ENCODE data around the gene HLA-DOB. TPM values are rescaled to one million over a fixed set of nuclear protein-coding genes. Genes with fewer than 3 reads are reported as not detected.

Gene HLA-DOB
- total and polyA plus RNA-seq, 3 experiments from 2014 or later = 0.62 to 0.97 (median 0.77) TPM

DNA sequence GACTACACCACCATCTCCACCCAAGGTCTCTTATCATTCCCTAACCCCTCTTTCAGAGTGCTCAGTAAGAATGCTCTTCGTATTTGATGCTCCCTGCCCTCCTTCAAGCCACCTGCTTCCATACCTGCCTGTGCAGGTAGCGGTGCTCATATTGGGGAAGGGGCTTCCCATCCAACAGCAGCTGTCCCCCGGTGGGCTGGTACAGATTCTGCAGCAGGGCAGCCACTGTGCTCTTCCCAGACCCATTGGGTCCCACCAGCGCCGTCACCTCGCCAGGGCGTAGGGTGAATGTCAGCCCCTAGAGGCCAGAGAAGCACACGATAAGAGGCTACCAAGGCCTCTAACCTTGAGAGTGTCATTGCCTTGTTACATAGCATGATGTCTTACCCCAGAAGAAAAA is 31.0 kb upstream of the HLA-DOB start:
- no peak overlapping the region for H3K27ac ChIP-seq (ENCODE audit: low read depth, low read length)
- no peaks in the 10 kb centered on the region for H3K27me3 ChIP-seq (ENCODE audit: insufficient read depth, low read length, poor library complexity, severe bottlenecking)
- CTCF ChIA-PET = interaction anchor here (1.0 kb wide), 1 partner anchor 9 kb away, joined by 4 read pairs; the partner anchor contains the start of gene TAP2
- Mint-ChIP-seq H3K4me3 (peak overlapping the region; percentile 56 to 99 (median 77)), H3K27ac (peak overlapping the region; percentile 52 to 100 (median 98)), H3K36me3 (peaks cover 53 to 97% (median 58%) of the 10 kb centered on the region in 3 donors), H3K27me3 (peaks cover 0 to 1% of the 10 kb centered on the region in 2 donors), H3K4me1 (peaks cover 73 to 78% (median 77%) of the 10 kb centered on the region in 3 donors), H3K9me3 (no peaks in the 10 kb centered on the region)
- H3K4me3 ChIP-seq (ENCODE audit: low read length) = peak overlapping the region; percentile 6
- H3K9me3 ChIP-seq (ENCODE audit: low read length) = no peaks in the 10 kb centered on the region
- peaks cover 72% of the 10 kb centered on the region for H3K4me1 ChIP-seq (ENCODE audit: insufficient read depth, low read length)
- DNase-seq = no peak
- peaks cover 62% of the 10 kb centered on the region for H3K36me3 ChIP-seq (ENCODE audit: insufficient read depth, low read length)
- POLR2A ChIA-PET = no interaction called here

DNA sequence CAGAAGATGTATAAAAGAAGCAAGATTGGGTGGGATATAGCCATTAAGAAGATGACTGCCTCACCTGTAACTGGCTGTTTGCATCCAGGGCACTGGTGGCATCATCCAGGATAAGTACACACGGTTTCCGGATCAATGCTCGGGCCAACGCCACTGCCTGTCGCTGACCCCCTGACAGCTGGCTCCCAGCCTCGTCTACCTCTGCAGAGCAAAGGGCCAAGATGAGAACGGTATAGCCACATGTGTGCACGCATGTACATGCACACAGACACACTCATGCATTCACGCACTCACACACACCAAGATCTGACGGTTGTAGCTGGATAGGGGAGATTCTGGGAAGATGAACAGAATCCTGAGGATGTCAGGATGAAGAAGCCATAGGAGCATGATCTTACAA is 30.2 kb upstream of the HLA-DOB start:
- H3K36me3 ChIP-seq (ENCODE audit: insufficient read depth, low read length) = peaks cover 68% of the 10 kb centered on the region
- Mint-ChIP-seq H3K27ac (peak overlapping the region; percentile 52 to 100 (median 98)), H3K9me3 (no peaks in the 10 kb centered on the region), H3K27me3 (peaks cover 0 to 3% of the 10 kb centered on the region in 2 donors), H3K36me3 (peaks cover 53 to 97% (median 61%) of the 10 kb centered on the region in 3 donors), H3K4me1 (peaks cover 73 to 82% (median 80%) of the 10 kb centered on the region in 3 donors), H3K4me3 (peak overlapping the region; percentile 56 to 99 (median 77))
- H3K9me3 ChIP-seq (ENCODE audit: low read length) = no peaks in the 10 kb centered on the region
- H3K27me3 ChIP-seq (ENCODE audit: insufficient read depth, low read length, poor library complexity, severe bottlenecking) = no peaks in the 10 kb centered on the region
- peak overlapping the region; percentile 20 for H3K4me3 ChIP-seq (ENCODE audit: low read length)
- H3K27ac ChIP-seq (ENCODE audit: low read depth, low read length) = no peak overlapping the region
- DNase-seq = no peak
- ChIA-PET CTCF (interaction anchor here (1.0 to 10.6 kb wide), 5 partner anchors 7 to 122 kb away, joined by 4 to 190 read pairs (median 10); partner anchors contain the start of genes BRD2, PSMB9, TAP1 and TAP2), POLR2A (interaction anchor here (3.4 to 10.1 kb wide), 2 partner anchors 8 to 125 kb away, joined by 85 to 350 read pairs; partner anchors contain the start of genes PSMB9 and TAP1)
- peaks cover 76% of the 10 kb centered on the region for H3K4me1 ChIP-seq (ENCODE audit: insufficient read depth, low read length)

DNA sequence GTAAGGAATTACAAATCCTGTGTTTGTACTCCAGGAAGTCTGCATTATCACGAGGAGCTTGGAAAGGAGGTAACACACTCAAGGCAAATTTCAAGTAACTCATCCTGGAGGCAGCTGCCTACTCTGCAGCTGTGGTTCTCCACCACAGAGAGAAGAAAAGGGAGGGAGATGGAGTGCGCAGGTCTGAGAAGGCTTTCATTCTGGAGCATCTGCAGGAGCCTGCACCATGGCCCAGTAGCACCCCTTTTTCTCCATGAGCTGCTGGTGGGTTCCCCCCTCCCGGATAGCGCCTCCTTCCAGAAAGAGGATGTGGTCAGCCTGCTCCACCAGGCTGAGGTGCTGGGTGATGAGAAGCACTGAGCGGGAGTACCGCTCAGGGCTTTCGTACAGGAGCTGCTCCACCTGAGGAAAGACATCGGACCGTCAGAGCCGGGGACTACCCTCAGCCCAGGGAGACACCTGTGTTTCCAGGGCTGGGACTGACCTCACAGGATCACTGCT is 28.6 kb upstream of the HLA-DOB start:
- peaks cover 76% of the 10 kb centered on the region for H3K4me1 ChIP-seq (ENCODE audit: insufficient read depth, low read length)
- H3K36me3 ChIP-seq (ENCODE audit: insufficient read depth, low read length) = peaks cover 64% of the 10 kb centered on the region
- no peaks in the 10 kb centered on the region for H3K9me3 ChIP-seq (ENCODE audit: low read length)
- H3K4me3 Mint-ChIP-seq = peak overlapping the region; percentile 94 to 99 (median 97)
- ChIA-PET CTCF (interaction anchor here (1.1 to 10.6 kb wide), 12 partner anchors 9 to 432 kb away, joined by 3 to 190 read pairs (median 8); partner anchors contain the start of genes B3GALT4, BRD2, HLA-DMA and PSMB9), POLR2A (interaction anchor here (0.9 to 10.1 kb wide), 6 partner anchors 10 to 174 kb away, joined by 3 to 350 read pairs (median 12); partner anchors contain the start of genes PSMB9 and TAP1)
- peak in 4 of 5 donors; percentile 34 to 66 (median 54) for DNase-seq
- peaks cover 54 to 97% (median 56%) of the 10 kb centered on the region in 3 donors for H3K36me3 Mint-ChIP-seq
- peak overlapping the region; percentile 99 for H3K4me3 ChIP-seq (ENCODE audit: low read length)
- H3K27me3 Mint-ChIP-seq = peaks cover 0 to 3% of the 10 kb centered on the region in 2 donors
- H3K9me3 Mint-ChIP-seq = no peaks in the 10 kb centered on the region
- H3K27ac ChIP-seq (ENCODE audit: low read depth, low read length) = peak overlapping the region; percentile 99
- peak overlapping the region; percentile 96 to 100 (median 100) for H3K27ac Mint-ChIP-seq
- H3K27me3 ChIP-seq (ENCODE audit: insufficient read depth, low read length, poor library complexity, severe bottlenecking) = no peaks in the 10 kb centered on the region
- peaks cover 73 to 82% (median 80%) of the 10 kb centered on the region in 3 donors for H3K4me1 Mint-ChIP-seq

DNA sequence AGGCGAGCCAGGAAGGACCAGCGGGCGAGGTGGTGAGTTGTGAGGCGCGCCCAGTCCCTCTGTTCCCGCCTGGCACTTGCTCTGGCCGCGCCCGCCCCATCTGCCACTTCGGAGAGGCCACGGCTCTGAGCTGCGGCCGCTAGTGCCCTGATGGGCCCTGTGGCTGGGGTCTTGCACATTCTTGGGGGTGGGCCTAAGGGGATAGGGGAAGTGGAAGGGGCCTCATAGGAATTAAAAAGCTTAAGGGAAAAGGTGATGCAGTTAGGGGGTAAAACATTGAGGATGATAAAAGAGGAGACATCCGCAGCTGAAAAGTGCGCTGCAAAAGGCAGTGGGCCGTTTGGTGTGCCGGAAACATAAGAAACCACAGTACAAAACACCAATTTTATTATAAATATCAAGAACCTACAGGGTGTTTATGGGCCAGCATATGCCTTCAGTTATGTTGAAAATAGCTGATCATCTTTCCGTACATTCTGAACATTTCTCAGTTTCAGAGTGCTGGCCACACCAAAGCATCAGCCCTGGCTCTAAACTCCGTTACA is 28.1 kb upstream of the HLA-DOB start:
- Mint-ChIP-seq H3K36me3 (peaks cover 51 to 97% (median 57%) of the 10 kb centered on the region in 3 donors), H3K27me3 (peaks cover 0 to 3% of the 10 kb centered on the region in 2 donors), H3K9me3 (no peaks in the 10 kb centered on the region), H3K4me1 (peaks cover 73 to 82% (median 80%) of the 10 kb centered on the region in 3 donors), H3K4me3 (peak overlapping the region; percentile 94 to 99 (median 97)), H3K27ac (peak overlapping the region; percentile 96 to 100 (median 100))
- Histone ChIP-seq H3K4me1 (ENCODE audit: insufficient read depth, low read length) (peaks cover 76% of the 10 kb centered on the region), H3K36me3 (ENCODE audit: insufficient read depth, low read length) (peaks cover 59% of the 10 kb centered on the region), H3K27me3 (ENCODE audit: insufficient read depth, low read length, poor library complexity, severe bottlenecking) (no peaks in the 10 kb centered on the region), H3K4me3 (ENCODE audit: low read length) (peak overlapping the region; percentile 99), H3K27ac (ENCODE audit: low read depth, low read length) (peak overlapping the region; percentile 99), H3K9me3 (ENCODE audit: low read length) (no peaks in the 10 kb centered on the region)
- ChIA-PET CTCF (interaction anchor here (0.6 to 10.6 kb wide), 13 partner anchors 10 to 432 kb away, joined by 3 to 190 read pairs (median 8); partner anchors contain the start of genes B3GALT4, BRD2, HLA-DMA and PSMB9), POLR2A (interaction anchor here (0.5 to 10.1 kb wide), 11 partner anchors 10 to 1382 kb away, joined by 3 to 350 read pairs (median 4); partner anchors contain the start of genes BRD2, HLA-DPB1, PSMB9 and TAP1)
- DNase-seq = no peak

DNA sequence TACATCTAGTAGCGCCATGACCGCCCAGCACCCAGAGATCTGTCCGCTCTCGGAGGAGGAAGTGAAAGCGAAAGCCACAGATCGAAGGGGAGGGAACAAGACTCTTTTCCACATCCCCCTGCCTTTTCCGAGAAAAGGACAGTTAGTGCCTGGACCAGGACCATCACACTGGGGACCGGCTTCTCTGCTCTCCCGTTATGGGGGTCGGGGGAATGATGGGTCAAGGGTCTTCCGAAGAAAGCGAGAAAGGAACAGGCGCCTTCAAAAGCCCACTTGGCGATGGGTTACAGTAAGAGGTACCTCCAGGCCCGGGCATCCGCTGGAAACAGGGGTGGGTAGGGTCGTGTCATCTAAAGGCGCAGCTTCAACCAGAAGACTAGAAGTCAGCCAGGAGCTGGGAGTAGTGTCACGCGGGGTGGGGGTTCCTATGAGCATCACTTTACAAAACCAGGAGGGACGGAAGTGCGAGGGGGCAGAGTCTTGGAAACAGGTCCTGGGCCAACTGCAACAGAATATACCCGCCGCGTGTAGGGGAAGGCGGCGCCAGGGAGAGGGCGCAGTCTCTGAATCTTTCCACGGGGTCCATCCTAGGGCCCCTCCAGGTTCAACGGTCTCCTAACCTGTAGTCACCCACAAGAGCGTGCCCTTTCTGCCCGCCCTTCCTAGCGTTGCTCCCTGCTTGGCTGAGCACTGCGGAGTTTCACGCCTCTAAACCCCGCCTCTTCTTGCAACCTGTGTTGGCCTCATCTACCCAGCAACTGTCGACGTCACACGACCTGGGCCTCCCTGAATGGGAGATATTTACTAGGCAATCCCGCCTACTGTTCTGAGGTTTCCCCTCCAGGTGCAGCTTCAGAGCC is 27.4 kb upstream of the HLA-DOB start, which contains the start of gene PSMB8:
Gene PSMB8, minus strand, starts transcription at position 69 of the 860 bp plus-strand sequence. Its CDS starts 51 bp downstream, at position 18.
- H3K27me3 ChIP-seq (ENCODE audit: insufficient read depth, low read length, poor library complexity, severe bottlenecking) = no peaks in the 10 kb centered on the region
- peaks cover 56% of the 10 kb centered on the region for H3K36me3 ChIP-seq (ENCODE audit: insufficient read depth, low read length)
- ChIA-PET CTCF (interaction anchor here (0.6 to 10.6 kb wide), 11 partner anchors 10 to 433 kb away, joined by 3 to 190 read pairs (median 9); partner anchors contain the start of genes B3GALT4, BRD2, HLA-DMA and PSMB9), POLR2A (interaction anchor here (0.5 to 10.1 kb wide), 10 partner anchors 11 to 1382 kb away, joined by 3 to 350 read pairs (median 3); partner anchors contain the start of genes BRD2, HLA-DPB1, PSMB9 and TAP1)
- Mint-ChIP-seq H3K36me3 (peaks cover 51 to 93% (median 53%) of the 10 kb centered on the region in 3 donors), H3K9me3 (no peaks in the 10 kb centered on the region), H3K27me3 (peaks cover 0 to 3% of the 10 kb centered on the region in 2 donors), H3K27ac (peak within 1 kb of the TSS; percentile 96 to 100 (median 100)), H3K4me3 (peak within 1 kb of the TSS; percentile 94 to 99 (median 97)), H3K4me1 (peaks cover 76 to 83% (median 82%) of the 10 kb centered on the region in 3 donors)
- no peaks in the 10 kb centered on the region for H3K9me3 ChIP-seq (ENCODE audit: low read length)
- peak; percentile 93 to 99 (median 97) for DNase-seq
- peak within 1 kb of the TSS; percentile 99 for H3K4me3 ChIP-seq (ENCODE audit: low read length)
- peaks cover 78% of the 10 kb centered on the region for H3K4me1 ChIP-seq (ENCODE audit: insufficient read depth, low read length)
- peak within 1 kb of the TSS; percentile 99 for H3K27ac ChIP-seq (ENCODE audit: low read depth, low read length)

DNA sequence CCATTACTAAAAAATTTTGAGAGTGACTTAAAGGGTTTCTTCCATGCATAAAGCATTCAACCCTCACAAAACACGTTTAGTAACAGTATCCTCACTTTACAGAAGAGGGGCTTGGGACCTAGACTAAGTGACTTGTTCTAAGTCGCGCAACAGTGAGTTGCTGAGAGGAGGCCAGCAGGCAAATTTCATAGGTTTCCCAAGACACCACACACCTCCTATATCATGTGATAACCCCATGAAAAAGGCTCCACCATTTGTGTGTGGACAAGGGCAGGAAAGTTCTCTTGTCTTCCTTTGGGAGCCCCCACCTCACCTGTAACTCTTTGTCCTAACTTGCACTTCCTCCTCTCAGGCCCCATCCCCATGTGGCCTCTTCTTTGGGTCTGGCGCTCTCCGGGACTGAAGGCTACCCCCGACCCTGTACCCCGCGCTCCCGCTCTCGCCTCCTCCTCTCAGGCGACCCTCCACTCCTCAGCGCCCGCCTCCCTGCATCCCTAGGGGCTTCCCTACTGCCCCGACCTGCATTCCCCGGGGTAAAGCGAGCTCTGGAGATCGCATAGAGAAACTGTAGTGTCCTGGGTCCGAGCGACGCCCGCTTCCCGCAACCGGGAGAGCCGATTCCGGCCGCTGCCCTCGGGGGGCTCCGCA is 26.7 kb upstream of the HLA-DOB start:
- ChIA-PET CTCF (interaction anchor here (1.4 to 10.6 kb wide), 5 partner anchors 11 to 141 kb away, joined by 4 to 295 read pairs (median 113); partner anchors contain the start of genes PSMB9 and TAP1), POLR2A (interaction anchor here (0.9 to 10.1 kb wide), 6 partner anchors 12 to 648 kb away, joined by 3 to 350 read pairs (median 14); partner anchors contain the start of genes PSMB9 and TAP1)
- H3K27ac Mint-ChIP-seq = peak overlapping the region; percentile 96 to 100 (median 100)
- Histone ChIP-seq H3K27me3 (ENCODE audit: insufficient read depth, low read length, poor library complexity, severe bottlenecking) (no peaks in the 10 kb centered on the region), H3K27ac (ENCODE audit: low read depth, low read length) (peak overlapping the region; percentile 99), H3K4me1 (ENCODE audit: insufficient read depth, low read length) (peaks cover 75% of the 10 kb centered on the region), H3K9me3 (ENCODE audit: low read length) (no peaks in the 10 kb centered on the region), H3K36me3 (ENCODE audit: insufficient read depth, low read length) (peaks cover 49% of the 10 kb centered on the region), H3K4me3 (ENCODE audit: low read length) (peak overlapping the region; percentile 99)
- DNase-seq = no peak
- H3K36me3 Mint-ChIP-seq = peaks cover 43 to 88% (median 45%) of the 10 kb centered on the region in 3 donors
- peaks cover 0 to 3% of the 10 kb centered on the region in 2 donors for H3K27me3 Mint-ChIP-seq
- H3K9me3 Mint-ChIP-seq = no peaks in the 10 kb centered on the region
- peaks cover 72 to 81% (median 80%) of the 10 kb centered on the region in 3 donors for H3K4me1 Mint-ChIP-seq
- peak overlapping the region; percentile 94 to 99 (median 97) for H3K4me3 Mint-ChIP-seq

All from CD8-positive, alpha-beta memory T cell (primary cell).